GM21526 (cell line): ENCODE data around the gene C10orf105.
A peak's percentile ranks its signal among the peaks of the same experiment; 100 is the strongest.

ENCODE experiments used
- ATAC-seq: cut with Tn5 transposase; IDR thresholded peaks from one replicate; pipeline ENCODE4 v1.9.1; 2021; ENCODE audit warnings: moderate library complexity; ENCODE audit not compliant: unreplicated experiment, low FRiP score

The C10orf105 gene

GRCh38 chr10:71704816-71705215 lies 14.8 kb downstream of the C10orf105 start:
- ATAC-seq = no peak

- ATAC-seq = no peak
These were observed 16.0 kb downstream of the C10orf105 start for GRCh38 chr10:71703577-71703976.

- no peak for ATAC-seq
These were observed 18.0 kb downstream of the C10orf105 start for GRCh38 chr10:71701496-71702132.

- no peak for ATAC-seq
These were observed 18.7 kb downstream of the C10orf105 start for GRCh38 chr10:71700731-71701368.

GRCh38 chr10:71698737-71699136 lies 20.8 kb downstream of the C10orf105 start:
- no peak for ATAC-seq

DNA sequence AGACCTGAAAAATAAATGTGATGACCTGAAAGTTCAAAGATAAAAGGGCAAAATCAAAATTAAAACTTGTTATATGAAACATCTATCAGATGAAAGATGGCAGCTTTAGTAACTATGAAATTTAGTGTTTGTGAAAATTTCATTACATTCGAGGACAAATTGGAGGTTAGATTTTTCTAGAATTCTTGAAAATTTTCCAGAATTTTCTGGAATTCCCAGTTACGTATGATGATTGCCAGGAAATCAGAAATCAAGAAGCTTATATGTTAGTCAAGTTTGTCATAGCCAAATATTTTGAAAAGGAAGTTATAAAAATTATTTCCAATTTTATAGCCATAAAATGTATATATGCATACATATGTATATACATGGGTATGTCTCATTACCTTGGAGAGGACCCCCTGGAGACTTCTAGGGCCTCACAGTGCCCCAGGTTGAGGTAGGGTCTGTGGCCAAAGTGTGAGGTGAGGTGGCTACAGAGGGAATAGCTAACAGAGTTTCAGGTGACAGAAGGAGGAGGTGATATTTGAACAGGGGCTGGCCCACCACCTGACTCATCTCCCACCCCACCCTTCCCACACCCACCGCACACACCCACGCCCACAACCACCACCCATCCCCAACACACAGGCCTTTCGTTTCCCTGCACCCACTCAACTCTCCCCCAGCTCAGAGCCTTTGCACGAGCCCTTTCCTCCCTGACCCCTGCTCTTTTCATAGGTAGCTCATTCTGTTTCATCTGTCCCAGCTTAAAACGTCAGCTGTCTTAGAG lies 21.5 kb downstream of the C10orf105 start:
- ATAC-seq = no peak

DNA sequence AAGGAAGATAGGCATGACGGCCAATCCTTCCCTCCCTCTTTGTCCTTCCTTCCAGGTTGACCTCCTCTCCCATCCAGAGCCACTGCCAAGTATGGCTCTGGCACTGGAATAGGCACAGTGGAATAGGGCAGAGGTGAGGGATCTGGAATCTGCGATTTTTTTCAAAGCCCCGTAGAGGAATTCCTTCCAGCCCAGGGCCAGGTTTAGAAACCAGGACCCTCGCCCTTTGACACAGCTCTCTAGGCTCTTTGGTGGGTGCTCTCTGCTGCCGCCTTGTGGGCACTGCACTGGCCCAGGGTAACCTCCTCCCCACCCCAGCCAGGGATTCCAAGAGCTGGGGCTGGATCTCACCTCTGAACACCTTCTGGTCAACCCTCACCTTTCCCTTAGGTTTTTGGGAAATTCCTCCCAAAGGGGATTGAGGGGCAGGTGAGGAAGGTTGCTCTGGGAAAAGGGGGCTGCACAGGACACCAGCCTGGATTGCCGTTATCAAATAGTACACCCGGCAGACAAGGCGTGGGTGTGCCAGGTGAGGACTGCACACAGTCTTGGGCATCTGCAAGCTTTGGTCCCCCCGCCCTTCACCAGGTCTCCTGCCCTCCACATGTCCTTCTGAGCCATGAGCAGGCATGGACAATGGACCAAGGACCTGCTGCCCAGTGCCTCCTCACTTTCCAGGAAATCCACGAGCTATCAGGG lies 22.8 kb downstream of the C10orf105 start:
- no peak for ATAC-seq

DNA sequence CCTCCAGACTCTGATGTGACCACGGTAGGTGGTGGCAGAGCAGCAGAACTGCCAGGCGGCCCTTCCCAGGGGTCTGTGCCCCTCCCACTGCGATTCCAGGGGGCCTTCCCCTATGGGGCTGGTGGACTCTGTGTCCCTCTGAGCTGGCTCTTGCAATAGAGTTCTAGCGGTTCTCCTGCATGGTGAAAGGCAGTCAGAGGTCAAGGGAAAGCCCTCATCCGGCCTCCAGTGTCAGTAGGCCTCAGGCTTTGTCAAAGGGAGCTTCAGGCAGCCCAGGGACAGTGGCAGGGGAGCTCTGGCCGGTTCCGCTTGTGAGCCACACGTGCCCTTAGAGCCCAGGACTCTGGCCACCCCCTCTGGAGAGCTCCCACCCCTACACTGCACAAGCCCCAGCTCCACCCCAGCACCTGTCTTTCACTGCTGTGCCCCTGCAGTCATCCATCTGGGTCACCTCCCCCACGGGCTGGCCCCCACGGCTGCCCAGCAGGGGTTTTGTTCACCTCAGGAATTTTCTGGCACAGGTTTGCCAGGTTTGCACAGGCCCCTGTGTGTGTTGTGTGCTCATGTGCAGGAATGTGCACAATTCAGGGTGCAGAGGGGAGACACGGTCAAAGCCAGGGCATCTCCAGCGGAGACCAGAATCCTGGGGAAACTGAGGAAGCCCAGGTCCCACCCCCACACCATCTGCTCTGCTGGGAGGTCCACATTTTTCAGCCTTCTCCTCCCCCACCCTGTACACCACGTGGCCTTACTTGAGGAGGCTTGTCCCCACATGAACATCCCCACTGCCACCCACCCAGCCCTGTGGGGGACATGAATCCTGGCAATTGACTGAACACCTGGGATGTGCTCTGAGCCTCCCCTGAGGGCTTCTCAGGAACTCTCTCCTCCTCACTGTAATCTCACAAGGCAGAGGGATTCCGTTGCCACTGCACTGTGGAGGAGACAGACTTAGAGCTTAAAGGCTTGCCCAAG lies 23.8 kb downstream of the C10orf105 start:
- ATAC-seq = no peak

- ATAC-seq = peak; percentile 77
These were observed 25.0 kb downstream of the C10orf105 start for GRCh38 chr10:71694567-71694968.

DNA sequence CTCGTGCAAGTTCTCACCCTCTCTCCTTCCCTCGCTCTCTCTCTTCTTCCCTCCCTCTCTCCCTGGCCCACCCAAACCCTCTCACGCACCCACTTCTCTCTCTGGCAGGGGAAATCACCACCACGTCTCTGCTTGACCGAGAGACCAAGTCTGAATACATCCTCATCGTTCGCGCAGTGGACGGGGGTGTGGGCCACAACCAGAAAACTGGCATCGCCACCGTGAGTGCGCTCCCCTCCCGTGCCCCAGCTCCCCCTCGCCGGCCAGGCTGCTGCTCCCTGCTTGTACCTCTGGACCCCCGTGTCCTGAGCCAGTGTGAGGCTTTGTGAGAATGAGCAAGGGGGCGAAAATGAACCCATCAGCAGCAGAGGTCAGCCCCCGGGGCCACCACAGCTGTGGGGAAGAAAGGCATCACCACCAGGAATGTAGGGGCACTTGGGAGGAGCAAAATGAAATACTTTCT lies 25.5 kb downstream of the C10orf105 start:
- ATAC-seq = no peak

DNA sequence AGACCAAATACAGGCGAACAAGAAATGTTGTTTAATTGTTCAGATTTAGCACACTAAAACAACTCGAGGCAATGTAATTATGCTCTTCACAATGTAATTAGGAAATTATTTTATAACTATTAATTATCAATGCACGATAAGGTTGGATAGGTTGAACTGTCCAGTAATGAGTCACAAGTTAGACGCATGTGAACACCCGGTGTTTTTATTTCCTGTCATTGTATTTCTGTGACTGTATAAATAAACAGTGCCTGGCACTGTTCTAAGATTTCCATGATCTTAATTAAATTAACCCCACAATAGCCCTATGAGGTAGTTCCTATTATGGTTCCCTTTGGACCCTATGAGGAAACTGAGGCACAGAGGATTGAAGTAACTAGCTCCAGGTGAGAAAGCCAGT lies 26.2 kb downstream of the C10orf105 start:
- ATAC-seq = no peak

- no peak for ATAC-seq
These were observed 26.8 kb downstream of the C10orf105 start for GRCh38 chr10:71692598-71693306.

DNA sequence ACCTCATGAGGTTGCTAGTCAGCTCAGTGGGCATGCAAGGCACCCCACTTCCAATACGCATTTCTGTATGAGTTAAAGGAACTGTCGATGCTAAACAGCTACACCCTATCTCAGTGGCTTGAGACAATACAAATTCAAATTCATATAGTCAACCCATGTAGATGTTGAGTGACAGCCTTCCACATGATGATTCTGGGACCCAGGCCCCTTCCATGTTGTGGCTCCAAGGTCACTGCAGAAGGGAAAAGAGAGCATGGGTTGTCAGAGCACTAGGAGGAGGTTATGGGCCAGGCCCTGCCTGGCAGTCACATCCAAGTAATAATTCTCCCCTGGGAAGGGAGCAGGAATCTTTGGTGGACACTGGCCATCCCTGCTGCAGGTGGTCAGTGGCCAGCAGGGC lies 28.2 kb downstream of the C10orf105 start:
- ATAC-seq = no peak

DNA sequence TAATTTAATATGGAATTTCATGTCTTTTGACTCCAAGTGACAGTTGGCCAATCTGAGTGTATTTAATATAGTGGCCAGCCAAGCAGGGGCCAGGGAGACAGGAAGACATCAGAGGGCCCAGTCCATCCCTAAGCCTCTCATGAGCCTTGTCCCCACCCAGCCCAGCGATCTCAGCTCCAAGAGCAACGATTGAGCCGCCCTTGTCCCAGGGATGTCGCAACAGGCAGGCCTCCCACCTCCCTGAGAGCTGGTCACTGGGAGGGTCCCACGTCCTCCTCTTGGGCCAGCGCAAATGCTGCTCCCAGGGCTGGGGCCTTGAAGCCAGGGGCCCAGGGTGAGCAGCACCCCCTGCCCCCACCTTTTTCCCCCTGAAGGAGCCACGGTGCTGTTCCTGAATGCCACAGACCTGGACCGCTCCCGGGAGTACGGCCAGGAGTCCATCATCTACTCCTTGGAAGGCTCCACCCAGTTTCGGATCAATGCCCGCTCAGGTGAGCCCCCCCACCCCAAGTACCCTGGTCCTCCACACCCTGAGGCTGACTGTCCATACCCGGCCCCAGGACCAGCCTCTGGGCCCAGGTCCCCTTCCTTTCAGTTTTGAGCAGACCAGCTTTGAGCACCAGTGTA lies 29.4 kb downstream of the C10orf105 start:
- ATAC-seq = no peak

DNA sequence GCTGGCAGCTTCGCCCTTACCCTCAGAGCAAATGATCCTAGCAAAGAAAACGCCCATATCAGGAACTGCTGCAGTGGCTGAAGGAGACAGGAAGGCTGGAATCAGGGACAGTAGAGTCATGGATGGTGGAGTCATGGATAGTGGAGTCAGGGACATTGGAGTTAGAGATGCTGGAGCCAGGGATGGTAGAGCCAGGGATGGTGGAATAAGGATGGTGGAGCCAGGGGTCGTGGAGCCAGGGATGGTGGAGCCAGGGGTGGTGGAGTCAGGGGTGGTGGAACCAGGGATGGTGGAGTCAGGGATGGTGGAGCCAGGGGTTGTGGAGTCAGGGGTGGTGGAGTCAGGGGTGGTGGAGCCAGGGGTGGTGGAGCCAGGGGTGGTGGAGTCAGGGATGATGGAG lies 31.3 kb downstream of the C10orf105 start:
- ATAC-seq = no peak

- ATAC-seq = no peak
These were observed 32.1 kb downstream of the C10orf105 start for GRCh38 chr10:71687480-71687879.

GRCh38 chr10:71687077-71687476 lies 32.5 kb downstream of the C10orf105 start:
- ATAC-seq = no peak

- ATAC-seq = no peak
These were observed 33.9 kb downstream of the C10orf105 start for GRCh38 chr10:71685554-71686232.
